Tibial artery (tissue), 4 donors: Measurements from ENCODE around the gene TTC38.

Source experiments
- DNase-seq, 2 donors: peaks; one replicate each; pipeline ENCODE4 v3.0.0-alpha.2; 2019
- H3K27ac ChIP-seq, 2 donors: fragments of 200-600 bp; sonication (generic) in 1 of 2; 1 replicate in 1 of 2; 2 replicates in 1 of 2; pipeline ENCODE4 v1.5.1; 2018 to 2019; ENCODE audit warnings: mild to moderate bottlenecking in 1 of 2
- H3K27me3 ChIP-seq, 2 donors: fragments of 200-600 bp; sonication (generic) in 1 of 2; one replicate each; pipeline versions ENCODE4 v1.5.1 to v1.6.0; 2016 to 2019
- H3K36me3 ChIP-seq, 3 donors: fragments of 200-600 bp; sonication (generic) in 2 of 3; one replicate each; pipeline ENCODE4 v1.5.1; 2016 to 2019; ENCODE audit warnings: mild to moderate bottlenecking in 2 of 3
- H3K4me1 ChIP-seq, 4 donors: fragments of 200-600 bp; sonication (generic) in 2 of 4; 1 replicate in 3 of 4; 2 replicates in 1 of 4; pipeline ENCODE4 v1.5.1; 2016 to 2019
- H3K4me3 ChIP-seq, 2 donors: fragments of 200-600 bp; sonication (generic) in 1 of 2; 1 replicate in 1 of 2; 2 replicates in 1 of 2; pipeline ENCODE4 v1.5.1; 2018 to 2019; ENCODE audit warnings: mild to moderate bottlenecking in 2 of 2
- H3K9me3 ChIP-seq, 3 donors: fragments of 200-600 bp; sonication (generic) in 1 of 3; one replicate each; pipeline ENCODE4 v1.5.1; 2016 to 2019
- CTCF ChIP-seq, 2 experiments: fragments of 200-600 bp in 1 of 2; fragments of 450-650 bp in 1 of 2; IDR thresholded peaks; one replicate each; pipeline ENCODE4 v1.5.1; 2017 to 2019; ENCODE audit warnings: antibody characterized with exemption in 2 of 2, mild to moderate bottlenecking in 1 of 2, moderate library complexity in 1 of 2
- intact Hi-C: fragments of 100-400 bp; cut with DNase I; formaldehyde crosslinking; loops from one replicate; pipeline ENCODE4 v1.15.0; 2023; ENCODE audit warnings: low total_unique reads

TTC38 gene

GRCh38 chr22:46251266-46251665 is 16.5 kb upstream of the TTC38 start:
- intact Hi-C loops = loop anchor here (10.0 kb wide), 1 partner anchor 126 kb away; no protein-coding TSS in a partner anchor
- H3K9me3 ChIP-seq = no peaks in the 10 kb centered on the region
- peaks cover 0 to 23% (median 15%) of the 10 kb centered on the region in 4 donors for H3K4me1 ChIP-seq
- TF ChIP-seq CTCF (IDR thresholded peaks at IDR 0.05) = no peak
- peak overlapping the region; percentile 70 for H3K4me3 ChIP-seq
- no peak for DNase-seq
- H3K27ac ChIP-seq = peak overlapping the region in 1 of 2 donors; percentile 85
- H3K27me3 ChIP-seq = no peaks in the 10 kb centered on the region
- H3K36me3 ChIP-seq = peaks cover 0 to 6% (median 0%) of the 10 kb centered on the region in 3 donors

- DNase-seq = no peak
- Histone ChIP-seq H3K36me3 (no peaks in the 10 kb centered on the region), H3K27me3 (no peaks in the 10 kb centered on the region), H3K4me1 (peaks cover 0 to 23% (median 15%) of the 10 kb centered on the region in 4 donors), H3K4me3 (no peak overlapping the region), H3K9me3 (no peaks in the 10 kb centered on the region), H3K27ac (no peak overlapping the region)
- TF ChIP-seq CTCF (IDR thresholded peaks at IDR 0.05) = no peak
- intact Hi-C loops = loop anchor here (10.0 kb wide), 1 partner anchor 127 kb away; no protein-coding TSS in a partner anchor
These were observed 15.9 kb upstream of the TTC38 start for GRCh38 chr22:46251816-46252380.

GRCh38 chr22:46256358-46256958 is 11.3 kb upstream of the TTC38 start:
- H3K27ac ChIP-seq = no peak overlapping the region
- H3K4me3 ChIP-seq = no peak overlapping the region
- intact Hi-C loops = loop anchor here (10.0 kb wide), 1 partner anchor 132 kb away; no protein-coding TSS in a partner anchor
- no peak for DNase-seq
- TF ChIP-seq CTCF (IDR thresholded peaks at IDR 0.05) = no peak
- H3K4me1 ChIP-seq = peaks cover 0 to 2% (median 0%) of the 10 kb centered on the region in 4 donors
- peaks cover 0 to 10% of the 10 kb centered on the region in 2 donors for H3K27me3 ChIP-seq
- H3K36me3 ChIP-seq = no peaks in the 10 kb centered on the region
- H3K9me3 ChIP-seq = peaks cover 0 to 12% (median 0%) of the 10 kb centered on the region in 3 donors

- Histone ChIP-seq H3K36me3 (no peaks in the 10 kb centered on the region), H3K4me3 (no peak overlapping the region), H3K27ac (no peak overlapping the region), H3K4me1 (peaks cover 0 to 7% (median 3%) of the 10 kb centered on the region in 4 donors), H3K27me3 (peaks cover 0 to 19% of the 10 kb centered on the region in 2 donors), H3K9me3 (peaks cover 0 to 12% (median 0%) of the 10 kb centered on the region in 3 donors)
- no peak for TF ChIP-seq CTCF (IDR thresholded peaks at IDR 0.05)
- DNase-seq = no peak
- intact Hi-C loops = loop anchor here (10.0 kb wide), 1 partner anchor 135 kb away; no protein-coding TSS in a partner anchor
These were observed 8.4 kb upstream of the TTC38 start for GRCh38 chr22:46259374-46259773.

GRCh38 chr22:46260038-46260437 is 7.8 kb upstream of the TTC38 start:
- no peak overlapping the region for H3K27ac ChIP-seq
- intact Hi-C loops = no loop called here

More at GRCh38 chr22:46260038-46260437, 7.8 kb upstream of the TTC38 start:
- Histone ChIP-seq H3K4me1 (peaks cover 0 to 7% (median 3%) of the 10 kb centered on the region in 4 donors), H3K27me3 (peaks cover 0 to 19% of the 10 kb centered on the region in 2 donors), H3K4me3 (no peak overlapping the region), H3K9me3 (peaks cover 0 to 12% (median 0%) of the 10 kb centered on the region in 3 donors), H3K36me3 (no peaks in the 10 kb centered on the region)
- DNase-seq = no peak
- TF ChIP-seq CTCF (IDR thresholded peaks at IDR 0.05) = no peak
